SU-DHL-6 (cell line): Measurements from ENCODE around the gene PTGES3.
"Not testable (repeated sequence)": the region's sequence is repeated elsewhere in the genome, so short reads cannot be mapped to it uniquely, and the experiment has no call there.

Experiments
- H2AFZ ChIP-seq: fragments of 200-600 bp; sonication (generic); 2 replicates; pipeline ENCODE4 v1.6.1; 2014; ENCODE audit warnings: low read depth, mild to moderate bottlenecking, moderate library complexity, mixed read lengths, antibody characterized with exemption, low read length; ENCODE audit not compliant: severe bottlenecking
- H3F3A ChIP-seq: fragments of 200-600 bp; shearing (Covaris generic); 2 replicates; pipeline ENCODE4 v1.6.0; 2016; ENCODE audit warnings: antibody characterized with exemption, mild to moderate bottlenecking; ENCODE audit not compliant: insufficient read depth
- H3K27ac ChIP-seq: fragments of 200-600 bp; sonication (generic); 2 replicates; pipeline ENCODE4 v1.5.1; 2016; ENCODE audit warnings: low read depth, mild to moderate bottlenecking, low read length, moderate library complexity, mixed read lengths
- H3K27me3 ChIP-seq: fragments of 200-600 bp; sonication (generic), shearing (Covaris generic); 2 replicates; pipeline ENCODE4 v1.6.0; 2014; ENCODE audit warnings: mild to moderate bottlenecking, low read length
- H3K36me3 ChIP-seq: fragments of 200-600 bp; sonication (generic); 2 replicates; pipeline ENCODE4 v1.6.1; 2014; ENCODE audit warnings: mild to moderate bottlenecking, low read length, mixed read lengths
- H3K4me2 ChIP-seq: fragments of 300-600, 200-600 bp; shearing (Covaris generic), sonication (generic); 2 replicates; pipeline ENCODE4 v1.6.0; 2014; ENCODE audit warnings: low read length, low read depth, mild to moderate bottlenecking; ENCODE audit not compliant: poor library complexity, severe bottlenecking
- H3K4me3 ChIP-seq: fragments of 200-600 bp; sonication (generic); 2 replicates; pipeline ENCODE4 v1.5.1; 2014; ENCODE audit warnings: antibody characterized with exemption, low read length, mild to moderate bottlenecking, mixed read lengths; ENCODE audit not compliant: insufficient read depth, poor library complexity, severe bottlenecking
- H3K79me2 ChIP-seq: fragments of 200-600 bp; sonication (generic); 2 replicates; pipeline ENCODE4 v1.6.1; 2014; ENCODE audit warnings: mild to moderate bottlenecking, low read length, moderate library complexity; ENCODE audit not compliant: insufficient read depth
- H3K9ac ChIP-seq: fragments of 200-600 bp; sonication (generic); 2 replicates; pipeline ENCODE4 v1.7.0; 2014; ENCODE audit warnings: mild to moderate bottlenecking, low read length
- H3K9me2 ChIP-seq: fragments of 200-600 bp; sonication (generic); replicated peaks from 2 replicates; pipeline ENCODE4 v1.6.1; 2014; ENCODE audit warnings: low read length; ENCODE audit not compliant: insufficient read depth
- H3K9me3 ChIP-seq: fragments of 200-600 bp; sonication (generic); 2 replicates; pipeline ENCODE4 v1.6.1; 2014; ENCODE audit warnings: low read length, mixed read lengths; ENCODE audit not compliant: insufficient read depth
- H4K20me1 ChIP-seq: fragments of 200-600 bp; sonication (generic); 2 replicates; pipeline ENCODE4 v1.6.1; 2014; ENCODE audit warnings: low read depth, mild to moderate bottlenecking, antibody characterized with exemption, low read length, moderate library complexity, mixed read lengths
- EZH2phosphoT487 ChIP-seq: fragments of 200-600 bp; sonication (generic), shearing (Covaris generic); conservative IDR thresholded peaks from 2 replicates; pipeline ENCODE4 v1.6.1; 2018; ENCODE audit warnings: mild to moderate bottlenecking, antibody characterized with exemption, low read length, moderate library complexity, mixed read lengths
- TF ChIP-seq, protein P1 (sequence below): fragments of 200-600 bp; sonication (generic); IDR thresholded peaks from one replicate; pipeline ENCODE4 v1.5.1; 2017; ENCODE audit warnings: antibody characterized with exemption, mild to moderate bottlenecking, low read length, moderate library complexity; ENCODE audit not compliant: insufficient read depth, poor library complexity, severe bottlenecking

The PTGES3 gene, protein sequence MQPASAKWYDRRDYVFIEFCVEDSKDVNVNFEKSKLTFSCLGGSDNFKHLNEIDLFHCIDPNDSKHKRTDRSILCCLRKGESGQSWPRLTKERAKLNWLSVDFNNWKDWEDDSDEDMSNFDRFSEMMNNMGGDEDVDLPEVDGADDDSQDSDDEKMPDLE

DNA sequence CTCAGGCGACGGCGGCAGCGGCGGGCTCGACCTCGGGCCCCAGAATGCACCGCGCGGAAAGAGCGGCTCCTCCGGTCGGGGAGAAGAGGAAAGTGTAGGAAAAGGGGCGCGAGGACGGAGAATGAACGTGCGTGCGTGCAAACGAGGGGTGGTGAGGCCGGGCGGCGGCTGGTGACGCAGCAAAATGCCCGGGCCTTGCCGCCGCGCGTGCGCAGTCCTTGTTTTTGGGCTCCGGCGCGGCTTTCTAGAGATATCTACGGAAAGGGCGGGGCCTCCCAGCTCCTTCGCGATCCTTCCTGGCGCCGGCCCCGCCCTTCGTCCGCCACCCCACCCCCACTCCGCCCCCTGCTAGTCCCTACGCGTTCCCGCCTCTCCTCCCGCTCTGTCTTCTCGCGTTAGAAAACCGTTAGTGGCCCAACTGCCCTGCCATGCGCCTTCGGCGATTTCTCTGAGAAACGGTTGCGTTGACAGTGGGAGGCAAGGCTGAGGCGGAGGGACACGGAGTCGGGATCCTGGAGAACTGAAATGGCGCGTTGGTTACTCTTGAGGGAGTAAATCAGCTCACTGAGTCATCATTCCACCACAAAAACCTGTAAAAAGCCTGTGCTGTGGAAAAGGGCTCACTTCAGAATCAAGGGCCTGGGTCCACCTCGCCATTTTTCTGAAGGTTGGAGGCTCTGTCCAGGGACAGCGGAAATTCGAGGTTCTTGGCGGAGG, at the start of gene PTGES3:
Gene PTGES3 (minus strand): TSS at position 156 of the 717 bp plus-strand sequence. CDS start 285 bp downstream, outside the sequence.
- H2AFZ ChIP-seq: peak within 1 kb of the TSS; percentile 54
- H3K79me2 ChIP-seq: peaks cover 45% of the 10 kb centered on the region
- no peaks in the 10 kb centered on the region for H3K9me3 ChIP-seq
- H3K9me2 ChIP-seq: no peaks in the 10 kb centered on the region
- H3K4me3 ChIP-seq: peak within 1 kb of the TSS; percentile 85
- peak within 1 kb of the TSS; percentile 93 for H3K9ac ChIP-seq
- peak within 1 kb of the TSS; percentile 91 for H3K27ac ChIP-seq
- no peak for TF ChIP-seq EZH2phosphoT487
- TF ChIP-seq, protein P1, sequence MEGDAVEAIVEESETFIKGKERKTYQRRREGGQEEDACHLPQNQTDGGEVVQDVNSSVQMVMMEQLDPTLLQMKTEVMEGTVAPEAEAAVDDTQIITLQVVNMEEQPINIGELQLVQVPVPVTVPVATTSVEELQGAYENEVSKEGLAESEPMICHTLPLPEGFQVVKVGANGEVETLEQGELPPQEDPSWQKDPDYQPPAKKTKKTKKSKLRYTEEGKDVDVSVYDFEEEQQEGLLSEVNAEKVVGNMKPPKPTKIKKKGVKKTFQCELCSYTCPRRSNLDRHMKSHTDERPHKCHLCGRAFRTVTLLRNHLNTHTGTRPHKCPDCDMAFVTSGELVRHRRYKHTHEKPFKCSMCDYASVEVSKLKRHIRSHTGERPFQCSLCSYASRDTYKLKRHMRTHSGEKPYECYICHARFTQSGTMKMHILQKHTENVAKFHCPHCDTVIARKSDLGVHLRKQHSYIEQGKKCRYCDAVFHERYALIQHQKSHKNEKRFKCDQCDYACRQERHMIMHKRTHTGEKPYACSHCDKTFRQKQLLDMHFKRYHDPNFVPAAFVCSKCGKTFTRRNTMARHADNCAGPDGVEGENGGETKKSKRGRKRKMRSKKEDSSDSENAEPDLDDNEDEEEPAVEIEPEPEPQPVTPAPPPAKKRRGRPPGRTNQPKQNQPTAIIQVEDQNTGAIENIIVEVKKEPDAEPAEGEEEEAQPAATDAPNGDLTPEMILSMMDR: no peak
- peak within 1 kb of the TSS; percentile 91 for H3K4me2 ChIP-seq
- H3F3A ChIP-seq: peaks cover 33% of the 10 kb centered on the region
- H3K36me3 ChIP-seq: peaks cover 13% of the 10 kb centered on the region
- peaks cover 11% of the 10 kb centered on the region; the same call in 1 of the 2 replicates for H4K20me1 ChIP-seq
- H3K27me3 ChIP-seq: no peaks in the 10 kb centered on the region

DNA sequence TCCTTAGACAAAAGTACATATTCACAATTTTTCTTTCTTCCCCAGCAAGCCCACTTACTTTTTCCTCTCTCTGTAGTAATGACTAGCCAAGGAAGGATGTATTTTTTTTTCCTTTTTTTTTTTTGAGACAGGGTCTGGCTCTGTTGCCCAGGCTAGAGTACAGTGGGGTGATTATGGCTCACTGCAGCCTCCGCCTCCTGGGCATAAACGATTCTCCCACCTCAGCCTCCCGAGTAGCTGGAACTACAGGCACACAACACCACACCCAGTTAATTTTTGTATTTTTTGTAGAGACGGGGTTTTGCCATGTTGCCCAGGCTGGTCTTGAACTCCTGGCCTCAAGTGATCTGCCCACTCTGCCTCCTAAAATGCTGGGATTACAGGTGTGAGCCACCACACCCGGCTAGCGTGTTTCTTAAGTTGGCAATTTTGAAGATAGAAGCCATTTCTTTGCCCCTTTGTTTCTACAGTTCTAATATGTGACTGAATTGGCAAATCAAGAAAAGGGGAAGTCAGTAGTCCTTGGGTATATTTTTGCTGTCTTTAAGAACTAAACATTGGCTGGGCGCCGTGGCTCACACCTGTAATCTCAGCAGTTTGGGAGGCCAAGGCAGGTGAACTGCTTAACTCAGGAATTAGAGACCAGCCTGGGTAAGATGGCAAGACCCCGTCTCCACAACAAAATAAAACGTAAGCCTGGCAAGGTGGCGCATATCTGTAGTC, 40.2 kb upstream of the PTGES3 start:
- no peak for TF ChIP-seq EZH2phosphoT487
- TF ChIP-seq, protein P1: no peak
- Histone ChIP-seq H3K4me2 (no peak overlapping the region), H3F3A (peaks cover 25% of the 10 kb centered on the region), H3K9me3 (no peaks in the 10 kb centered on the region), H3K4me3 (no peak overlapping the region), H3K27me3 (no peaks in the 10 kb centered on the region), H4K20me1 (peaks cover 4% of the 10 kb centered on the region), H3K9ac (no peak overlapping the region), H2AFZ (no peak overlapping the region), H3K79me2 (peaks cover 18% of the 10 kb centered on the region), H3K27ac (no peak overlapping the region), H3K9me2 (no peaks in the 10 kb centered on the region), H3K36me3 (peaks cover 22% of the 10 kb centered on the region)

DNA sequence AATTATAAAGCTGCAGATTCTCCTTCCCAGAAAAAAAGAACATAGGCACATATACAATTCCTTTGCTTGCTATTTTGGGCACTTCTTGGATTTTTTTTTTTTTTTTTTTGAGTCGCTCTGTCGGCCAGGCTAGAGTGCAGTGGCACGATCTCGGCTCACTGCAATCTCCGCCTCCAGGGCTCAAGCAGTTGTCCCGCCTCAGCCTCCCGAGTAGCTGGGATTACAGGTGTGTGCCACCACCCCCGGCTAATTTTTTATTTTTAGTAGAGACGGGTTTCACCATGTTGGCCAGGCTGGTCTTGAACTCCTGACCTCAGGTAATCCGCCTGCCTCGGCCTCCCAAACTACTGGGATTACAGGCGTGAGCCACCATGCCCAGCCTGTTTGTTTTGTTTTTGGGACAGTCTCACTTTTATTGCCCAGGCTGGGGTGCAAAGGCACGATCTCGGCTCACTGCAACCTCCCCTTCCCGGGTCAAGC, 38.2 kb upstream of the PTGES3 start:
- Histone ChIP-seq H4K20me1 (peaks cover 24% of the 10 kb centered on the region), H3K27ac (peak overlapping the region; percentile 91), H3F3A (peaks cover 34% of the 10 kb centered on the region), H3K36me3 (peaks cover 29% of the 10 kb centered on the region), H3K4me2 (peak overlapping the region; percentile 82), H3K9ac (0 out of 2 replicates have a peak overlapping the region, but pooled peaks have one; percentile 87), H3K79me2 (peaks cover 39% of the 10 kb centered on the region), H3K4me3 (peak overlapping the region; percentile 72)
- H3K9me3 ChIP-seq, H2AFZ ChIP-seq, H3K9me2 ChIP-seq, H3K27me3 ChIP-seq: not testable (repeated sequence)
